ENCODE data around the gene PRSS48. TPM values are rescaled to one million over a fixed set of nuclear protein-coding genes. Genes with fewer than 3 reads are reported as not detected.

The PRSS48 gene
- total RNA-seq, 1 experiment from 2014 or later = not detected

DNA sequence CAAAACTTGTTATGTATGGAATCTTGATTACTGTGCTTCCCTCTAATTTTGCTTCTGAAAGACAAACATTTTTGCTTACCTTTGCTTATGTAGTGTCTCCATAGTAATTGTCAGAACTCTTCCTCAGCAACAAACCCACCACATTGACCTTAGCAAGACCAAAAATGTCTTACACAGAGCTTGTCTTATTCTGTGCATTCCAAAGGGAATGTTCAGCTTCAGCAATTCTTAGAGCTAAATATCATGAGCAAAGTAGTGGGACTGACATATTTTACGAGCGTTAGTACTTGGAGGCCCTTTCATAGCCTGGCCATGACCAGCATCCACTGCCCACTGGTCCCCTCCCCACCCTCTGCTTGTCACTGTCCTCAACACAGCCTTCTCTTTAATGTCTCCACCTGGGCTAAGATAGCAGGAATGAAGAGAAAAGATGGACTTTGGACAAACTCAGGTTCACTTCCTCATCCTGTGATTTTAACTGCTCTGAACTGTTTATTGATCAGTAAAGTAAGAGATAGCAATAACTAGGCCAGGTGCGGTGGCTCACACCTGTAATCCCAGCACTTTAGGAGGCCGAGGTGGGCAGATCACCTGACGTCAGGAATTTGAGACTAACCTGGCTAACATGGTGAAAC, 63.9 kb downstream of the PRSS48 start:
- DNase-seq (ENCODE audit: low spot score) = no peak

More for the DNA sequence above, 63.9 kb downstream of the PRSS48 start:
- in situ Hi-C loops (cut with HindIII; ENCODE audit: low sequenced_read_pairs) = no loop called here

Other genes with a start within 250 kb of the PRSS48 start
- 6,098 and 6,385 TPM in 2 replicates for gene RPS3A, start 177.5 kb upstream of the PRSS48 start, total RNA-seq (2014; rRNA removed; shearing (Covaris generic))
- 17.7 and 23.3 TPM in 2 replicates for gene SH3D19, start 48.4 kb downstream of the PRSS48 start, total RNA-seq (2014; rRNA removed; shearing (Covaris generic))
- 4.6 and 5.2 TPM in 2 replicates for gene FHIP1A, start 132.0 kb downstream of the PRSS48 start, total RNA-seq (2014; rRNA removed; shearing (Covaris generic))